ENCODE data around the gene AIPL1.
A peak's percentile ranks its signal among the peaks of the same experiment; 100 is the strongest.

Gene AIPL1

DNA sequence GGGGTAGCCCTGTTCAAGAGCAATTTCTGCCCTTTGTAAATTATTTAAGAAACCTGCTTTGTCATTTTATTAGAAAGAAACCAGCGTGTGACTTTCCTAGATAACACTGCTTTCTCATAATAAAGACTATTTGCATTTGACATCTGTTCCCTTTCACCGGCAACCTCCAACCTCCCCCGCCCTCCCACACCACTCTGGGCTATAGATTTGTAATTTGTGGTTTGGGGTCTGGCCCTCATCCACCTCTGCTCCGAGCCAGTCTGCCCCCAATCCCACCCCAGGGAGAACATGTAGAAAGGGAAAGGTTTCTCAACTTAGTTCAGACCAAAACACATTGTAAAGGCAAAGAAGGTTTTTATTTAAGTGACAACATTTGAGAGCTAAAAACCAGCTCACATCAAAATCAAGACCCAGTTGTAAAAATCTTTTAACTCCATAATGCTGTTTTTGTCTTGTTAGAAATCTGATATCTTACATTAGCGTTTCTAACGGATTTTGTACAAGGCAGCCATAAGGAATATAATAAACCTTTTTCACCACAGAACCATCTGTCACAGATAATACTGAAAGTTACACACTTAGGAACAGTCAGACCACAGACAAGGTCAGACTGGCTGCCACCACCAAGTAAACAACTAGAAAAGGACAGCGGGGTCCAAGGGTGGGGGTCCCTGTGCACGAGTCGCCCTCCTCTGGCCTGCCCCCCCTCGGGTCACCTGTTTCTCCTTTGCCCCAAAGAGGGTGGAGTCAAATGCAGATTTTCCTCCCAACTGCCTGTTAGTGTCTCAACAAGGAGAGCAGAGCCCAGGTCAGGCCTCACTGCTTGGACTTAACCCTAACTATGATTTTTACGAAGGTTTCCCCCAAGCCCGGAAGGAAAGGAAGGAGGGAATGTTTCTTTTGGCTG, 16.3 kb upstream of the AIPL1 start:
- no peak overlapping the region for H3K4me3 ChIP-seq (ENCODE audit: low read depth, low read length)
- in situ Hi-C loops (cut with HindIII; ENCODE audit: low sequenced_read_pairs) = no loop called here
- DNase-seq (ENCODE audit: low read depth) = no peak
- TF ChIP-seq CTCF (IDR thresholded peaks at IDR 0.05; ENCODE audit: low read depth, low read length, missing control alignments) = no peak

GRCh38 chr17:6449307-6449706, 14.4 kb upstream of the AIPL1 start:
- no peak for DNase-seq (ENCODE audit: low read depth)
- H3K4me3 ChIP-seq (ENCODE audit: low read depth, low read length) = no peak overlapping the region
- TF ChIP-seq CTCF (IDR thresholded peaks at IDR 0.05; ENCODE audit: low read depth, low read length, missing control alignments) = no peak
- in situ Hi-C loops (cut with HindIII; ENCODE audit: low sequenced_read_pairs) = no loop called here

DNA sequence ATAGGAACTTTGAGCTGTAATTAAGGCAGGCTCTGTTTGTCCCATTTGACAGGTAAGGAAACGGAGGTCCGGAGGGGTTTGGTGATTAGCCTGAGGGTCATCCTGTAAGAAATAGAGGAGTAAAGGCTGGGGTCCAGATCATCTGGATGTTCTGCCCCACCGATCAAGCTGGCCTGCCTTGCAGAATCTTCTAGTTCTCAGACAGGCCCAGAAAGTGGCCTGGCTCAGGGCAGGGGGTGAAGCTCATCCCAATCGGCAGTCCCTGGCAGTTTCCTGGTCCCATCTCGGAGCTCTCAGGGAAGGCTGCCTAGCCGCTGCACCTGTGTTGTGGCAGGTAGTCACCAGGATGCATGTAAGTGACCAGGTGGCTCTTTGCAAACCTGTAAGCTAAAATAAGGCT, 13.6 kb upstream of the AIPL1 start:
- in situ Hi-C loops (cut with HindIII; ENCODE audit: low sequenced_read_pairs) = no loop called here
- no peak for TF ChIP-seq CTCF (IDR thresholded peaks at IDR 0.05; ENCODE audit: low read depth, low read length, missing control alignments)

GRCh38 chr17:6446516-6447100, 11.7 kb upstream of the AIPL1 start:
- no peak for TF ChIP-seq CTCF (IDR thresholded peaks at IDR 0.05; ENCODE audit: low read depth, low read length, missing control alignments)

More for the DNA sequence above, 13.6 kb upstream of the AIPL1 start:
- no peak for DNase-seq (ENCODE audit: low read depth)
- no peak overlapping the region for H3K4me3 ChIP-seq (ENCODE audit: low read depth, low read length)

GRCh38 chr17:6444571-6445335, 9.8 kb upstream of the AIPL1 start:
- no peak for DNase-seq (ENCODE audit: low read depth)
- peak overlapping the region; percentile 54 for H3K4me3 ChIP-seq (ENCODE audit: low read depth, low read length)
- no peak for TF ChIP-seq CTCF (IDR thresholded peaks at IDR 0.05; ENCODE audit: low read depth, low read length, missing control alignments)
- in situ Hi-C loops (cut with HindIII; ENCODE audit: low sequenced_read_pairs) = no loop called here

More at GRCh38 chr17:6446516-6447100, 11.7 kb upstream of the AIPL1 start:
- in situ Hi-C loops (cut with HindIII; ENCODE audit: low sequenced_read_pairs) = no loop called here
- no peak for DNase-seq (ENCODE audit: low read depth)
- no peak overlapping the region for H3K4me3 ChIP-seq (ENCODE audit: low read depth, low read length)
